IPS-11a (cell line): Measurements from ENCODE around the gene BCKDHA.
"Not testable (repeated sequence)": the region's sequence is repeated elsewhere in the genome, so short reads cannot be mapped to it uniquely, and the experiment has no call there.

ENCODE experiments used
- H3K4me3 ChIP-seq: one replicate; pipeline ENCODE4 v1.5.1; 2013; ENCODE audit warnings: low read depth, low read length, control low read depth

Gene BCKDHA

DNA sequence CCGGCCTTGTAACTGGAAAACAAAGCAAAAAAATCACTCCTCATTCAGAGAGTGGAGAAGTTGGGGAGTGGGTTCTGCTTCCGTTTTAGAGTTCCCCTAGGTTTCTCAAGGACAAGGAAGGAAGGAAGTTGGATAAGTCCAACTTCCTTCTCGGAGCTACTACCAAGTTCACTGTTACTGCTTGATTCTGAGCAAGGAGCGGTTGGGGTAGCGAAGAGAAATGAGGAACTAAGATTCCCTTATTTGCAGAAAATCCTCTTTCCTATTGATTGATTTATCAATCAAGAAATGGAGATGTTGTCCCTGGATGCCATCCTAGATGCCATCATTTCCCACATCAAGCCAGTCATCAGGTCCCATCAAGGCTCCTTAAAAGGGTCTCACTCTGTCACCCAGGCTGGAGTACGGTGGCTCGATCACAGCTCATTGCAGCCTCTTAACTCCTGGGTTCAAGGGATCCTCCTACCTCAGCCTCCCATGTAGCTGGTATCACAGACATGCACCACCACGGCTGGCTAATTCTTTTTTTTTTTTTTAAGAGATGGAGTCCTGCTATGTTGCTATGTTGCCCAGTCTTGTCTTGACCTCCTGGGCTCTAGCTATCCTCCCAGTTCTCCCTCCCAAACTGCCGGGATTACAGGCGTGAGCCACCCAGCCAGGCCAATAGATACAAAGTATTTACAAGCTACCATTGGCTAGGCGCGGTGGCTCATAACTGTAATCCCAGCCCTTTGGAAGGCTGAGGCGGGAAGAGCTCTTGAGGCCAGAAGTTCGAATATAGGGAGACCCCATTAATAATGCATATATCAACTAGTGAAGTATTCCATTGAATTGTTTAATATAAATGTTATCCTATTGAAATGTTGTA lies 32.9 kb upstream of the BCKDHA start:
- peak overlapping the region; percentile 97 for H3K4me3 ChIP-seq

DNA sequence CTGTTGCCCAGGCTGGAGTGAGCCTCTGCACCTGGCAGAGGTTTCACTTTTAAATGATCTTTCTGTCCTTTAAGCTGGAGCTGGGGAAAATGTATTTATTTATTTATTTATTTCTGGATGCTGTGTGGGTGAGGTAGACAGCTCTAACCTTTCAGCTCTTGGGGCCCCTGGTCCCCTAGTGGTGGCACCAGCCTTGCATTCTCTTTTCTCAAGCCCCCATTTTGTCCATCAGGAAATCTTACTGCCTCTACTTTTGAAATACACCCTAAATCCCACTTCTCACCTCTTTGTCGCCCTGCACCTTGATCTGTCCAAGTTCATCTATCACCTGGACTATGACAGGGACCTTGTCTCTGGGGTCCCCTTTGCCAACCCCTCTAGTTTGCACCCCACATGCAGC lies 31.5 kb upstream of the BCKDHA start:
- H3K4me3 ChIP-seq = no peak overlapping the region

DNA sequence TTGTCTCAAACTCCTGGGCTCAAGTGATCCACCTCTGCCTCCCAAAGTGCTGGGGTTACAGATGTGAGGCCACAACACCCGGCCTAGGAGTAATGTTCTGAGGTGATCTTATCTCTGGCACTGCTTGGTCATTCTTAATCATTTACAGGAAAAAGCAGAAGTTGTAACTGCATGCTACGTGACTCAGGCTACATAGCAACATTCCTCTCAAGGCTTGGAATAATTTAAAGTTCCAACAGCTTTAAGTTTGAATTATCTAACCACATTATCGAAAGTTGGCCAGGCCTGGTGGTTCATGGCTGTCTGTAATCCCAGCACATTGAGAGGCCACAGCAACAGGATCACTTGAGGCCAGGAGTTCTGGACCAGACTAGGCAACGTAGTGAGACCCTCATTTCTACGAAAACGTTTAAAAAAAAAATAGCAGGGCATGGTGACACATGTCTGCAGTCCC lies 29.7 kb upstream of the BCKDHA start:
- no peak overlapping the region for H3K4me3 ChIP-seq

DNA sequence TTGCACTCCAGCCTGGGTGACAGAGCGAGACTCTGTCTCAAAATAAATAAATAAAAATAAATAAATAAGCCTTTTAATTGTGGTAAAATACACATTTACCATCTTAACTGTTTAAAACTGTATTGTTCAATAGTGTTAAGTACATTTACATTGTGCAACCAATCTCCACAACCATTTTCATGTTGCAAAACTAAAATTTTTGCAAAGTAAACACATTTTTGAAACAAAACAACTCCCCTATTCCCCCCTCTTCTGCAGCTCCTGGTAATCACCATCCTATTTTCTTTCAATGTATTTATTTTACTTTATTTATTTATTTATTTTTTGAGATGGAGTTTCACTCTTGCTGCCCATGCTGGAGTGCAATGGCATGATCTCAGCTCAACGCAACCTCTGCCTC lies 27.8 kb upstream of the BCKDHA start:
- H3K4me3 ChIP-seq = no peak overlapping the region

DNA sequence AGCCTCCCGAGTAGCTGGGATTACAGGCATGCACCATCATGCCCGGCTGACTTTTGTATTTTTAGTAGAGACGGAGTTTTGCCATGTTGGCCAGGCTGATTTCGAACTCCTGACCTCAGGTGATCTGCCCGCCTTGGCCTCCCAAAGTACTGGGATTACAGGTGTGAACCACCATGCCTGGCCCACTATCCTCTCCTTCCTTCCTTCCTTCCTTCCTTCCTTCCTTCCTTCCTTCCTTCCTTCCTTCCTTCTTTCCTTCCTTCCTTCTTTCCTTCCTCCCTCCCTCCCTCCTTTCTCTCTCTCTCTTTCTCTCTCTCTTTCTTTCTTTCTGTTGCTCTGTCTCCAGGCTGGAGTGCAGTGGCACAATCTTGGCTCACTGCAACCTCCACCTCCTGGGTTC lies 26.5 kb upstream of the BCKDHA start:
- H3K4me3 ChIP-seq = not testable (repeated sequence)

DNA sequence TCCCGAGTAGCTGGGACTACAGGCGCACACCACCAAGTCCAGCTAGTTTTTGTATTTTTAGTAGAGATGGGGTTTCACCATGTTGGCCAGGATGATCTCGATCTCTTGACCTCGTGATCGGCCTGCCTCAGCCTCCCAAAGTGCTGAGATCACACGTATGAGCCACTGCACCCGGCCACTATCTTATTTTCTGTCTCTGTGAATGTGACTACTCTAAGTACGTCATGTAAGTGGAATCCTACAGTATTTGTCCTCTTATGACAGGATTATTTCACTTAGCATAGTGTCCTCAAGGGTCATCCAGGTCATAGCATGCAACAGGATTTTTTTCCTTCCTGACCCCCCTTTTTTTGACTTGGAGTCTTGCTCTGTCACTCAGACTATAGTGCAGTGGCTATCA lies 26.1 kb upstream of the BCKDHA start:
- no peak overlapping the region for H3K4me3 ChIP-seq

DNA sequence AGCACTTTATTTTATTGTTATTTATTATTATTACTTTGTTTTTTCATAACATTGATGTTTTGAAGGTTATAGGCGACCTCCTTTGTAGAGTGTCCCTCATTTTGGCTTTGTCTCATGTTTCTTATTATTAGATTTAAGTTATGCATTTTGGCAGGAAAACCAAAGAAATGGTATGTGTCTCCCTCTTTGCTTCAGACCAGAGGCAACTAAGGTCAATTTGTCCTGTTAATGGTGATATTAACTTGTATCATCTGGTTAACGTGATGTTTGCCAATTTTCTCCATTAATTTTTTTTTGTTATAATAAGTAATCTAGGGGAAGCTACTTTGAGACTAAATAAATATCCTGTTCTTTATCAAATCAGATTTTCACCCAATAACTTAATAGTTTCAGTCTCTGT lies 25.1 kb upstream of the BCKDHA start:
- no peak overlapping the region for H3K4me3 ChIP-seq

DNA sequence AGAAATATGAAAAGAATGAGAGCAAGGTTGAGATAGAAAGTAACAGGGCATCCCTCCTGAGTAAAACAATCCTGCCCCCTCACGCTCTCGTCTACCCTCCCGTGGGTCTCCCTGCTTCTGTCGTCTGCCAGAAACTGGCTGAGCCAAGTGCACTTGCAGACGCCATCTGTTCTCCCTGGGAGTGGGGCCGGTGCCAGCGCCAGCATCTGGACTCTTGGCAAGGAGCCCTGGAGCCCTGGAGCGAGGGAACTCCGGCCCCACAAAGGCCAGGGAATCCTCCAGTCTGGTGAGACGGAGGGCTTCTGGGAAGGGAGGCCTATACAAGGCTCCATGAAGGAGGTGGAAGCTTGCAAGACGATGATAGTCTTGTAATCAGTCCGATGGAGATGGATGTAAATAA lies 23.6 kb upstream of the BCKDHA start:
- no peak overlapping the region for H3K4me3 ChIP-seq

DNA sequence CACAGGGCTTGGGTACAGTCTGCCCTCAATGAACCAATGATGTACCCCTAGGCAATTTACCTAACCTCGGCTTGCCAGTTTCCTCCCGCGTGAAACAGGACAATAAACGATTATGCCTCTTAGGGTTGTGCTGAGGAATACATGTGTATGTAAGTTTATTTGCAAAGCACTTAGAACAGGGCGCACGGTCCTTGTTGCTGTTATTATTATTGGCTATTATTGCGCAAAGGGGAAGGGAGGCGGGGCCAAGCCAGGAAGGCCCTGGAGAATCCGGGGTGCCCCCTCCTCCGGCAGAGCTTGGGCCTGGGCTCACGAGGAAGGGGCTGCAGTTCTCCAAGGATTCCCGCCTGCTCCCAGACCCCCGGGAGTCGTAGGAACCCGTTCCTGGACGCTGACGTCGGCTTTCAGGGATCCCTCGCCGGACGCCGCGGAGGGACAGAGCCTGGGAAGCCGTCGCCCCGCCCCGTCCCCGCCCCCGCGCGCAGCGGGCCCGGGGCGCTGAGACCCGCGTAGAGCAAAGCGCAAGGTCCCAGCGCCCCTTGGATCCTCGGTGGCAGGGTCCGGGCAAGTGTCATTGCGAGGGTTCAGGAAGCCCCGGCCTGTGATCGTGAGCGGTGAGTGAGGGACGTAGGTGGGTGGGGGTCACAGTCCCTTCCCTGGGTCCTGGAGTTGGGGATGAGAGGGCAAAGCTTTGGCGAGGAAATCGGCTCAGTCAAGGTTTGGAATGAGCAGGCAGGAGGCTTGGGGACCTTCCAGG lies 21.2 kb upstream of the BCKDHA start, which contains the start of gene TMEM91:
TMEM91 (plus strand) TSS at position 293 of the 757 bp plus-strand sequence. CDS start 1,777 bp downstream, outside the sequence.
- peak within 1 kb of the TSS; percentile 35 for H3K4me3 ChIP-seq

DNA sequence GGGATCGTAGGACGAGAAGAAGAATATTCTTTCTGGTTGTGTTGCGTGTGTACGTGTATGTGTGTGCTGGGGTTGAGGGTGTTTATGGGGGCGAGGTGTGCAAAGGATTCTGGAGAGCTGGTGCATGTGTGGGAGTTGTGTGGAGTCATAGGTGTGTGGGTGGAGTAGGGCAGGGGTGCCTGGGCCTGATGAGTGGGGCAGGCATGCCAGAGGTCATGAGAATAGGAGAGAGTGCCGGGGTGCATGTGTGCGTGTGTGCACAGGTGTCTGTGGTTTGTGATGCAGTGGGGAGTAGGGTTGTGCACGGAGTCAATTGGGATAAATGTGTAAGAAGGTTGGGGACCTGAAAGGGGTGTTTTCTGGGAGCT lies 20.6 kb upstream of the BCKDHA start:
- peak overlapping the region; percentile 35 for H3K4me3 ChIP-seq

DNA sequence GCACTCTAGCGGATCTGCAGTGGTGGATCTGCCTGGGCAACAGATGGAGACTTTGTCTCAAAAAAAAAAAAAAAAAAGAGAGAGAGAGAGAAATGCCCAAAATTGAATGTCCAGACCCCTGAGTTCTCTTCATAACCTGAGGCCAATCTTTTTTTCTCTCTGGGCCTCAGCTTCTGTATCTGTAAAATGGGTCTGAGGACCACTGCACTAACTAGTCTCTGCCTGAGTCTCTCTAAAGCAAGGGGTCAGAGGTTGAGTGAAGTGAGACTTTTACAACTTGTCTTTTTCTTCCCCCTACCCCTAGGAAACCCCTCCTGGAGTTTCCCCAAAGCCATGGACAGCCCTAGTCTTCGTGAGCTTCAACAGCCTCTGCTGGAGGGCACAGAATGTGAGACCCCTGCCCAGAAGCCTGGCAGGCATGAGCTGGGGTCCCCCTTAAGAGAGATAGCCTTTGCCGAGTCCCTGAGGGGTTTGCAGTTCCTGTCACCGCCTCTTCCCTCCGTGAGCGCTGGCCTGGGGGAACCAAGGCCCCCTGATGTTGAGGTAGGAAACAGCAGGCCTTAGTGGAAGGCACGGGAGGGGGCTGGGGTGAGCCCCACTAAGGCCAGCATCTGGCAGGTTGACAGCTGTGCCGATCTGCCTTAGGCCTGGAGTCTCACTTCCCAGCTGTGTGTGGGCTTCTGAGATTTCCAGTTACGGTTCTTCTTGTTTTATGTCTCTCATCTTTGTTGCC lies 19.5 kb upstream of the BCKDHA start:
- no peak overlapping the region for H3K4me3 ChIP-seq

DNA sequence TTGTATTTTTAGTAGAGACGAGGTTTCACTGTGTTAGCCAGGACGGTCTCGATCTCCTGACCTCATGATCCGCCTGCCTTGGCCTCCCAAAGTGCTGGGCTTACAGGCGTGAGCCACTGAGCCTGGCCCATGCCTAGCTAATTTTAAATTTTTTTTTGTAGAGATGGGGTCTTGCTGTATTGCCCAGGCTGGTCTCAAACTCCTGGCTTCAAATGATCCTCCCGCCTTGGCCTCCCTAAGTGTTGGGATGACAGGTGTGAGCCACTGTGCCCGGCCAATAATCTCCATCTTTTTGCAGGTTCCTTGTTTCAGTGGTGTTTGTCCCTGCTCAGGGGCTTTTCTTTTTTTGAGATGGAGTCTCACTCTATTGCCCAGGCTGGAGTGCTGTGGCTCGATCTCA lies 16.1 kb upstream of the BCKDHA start:
- not testable (repeated sequence) for H3K4me3 ChIP-seq

DNA sequence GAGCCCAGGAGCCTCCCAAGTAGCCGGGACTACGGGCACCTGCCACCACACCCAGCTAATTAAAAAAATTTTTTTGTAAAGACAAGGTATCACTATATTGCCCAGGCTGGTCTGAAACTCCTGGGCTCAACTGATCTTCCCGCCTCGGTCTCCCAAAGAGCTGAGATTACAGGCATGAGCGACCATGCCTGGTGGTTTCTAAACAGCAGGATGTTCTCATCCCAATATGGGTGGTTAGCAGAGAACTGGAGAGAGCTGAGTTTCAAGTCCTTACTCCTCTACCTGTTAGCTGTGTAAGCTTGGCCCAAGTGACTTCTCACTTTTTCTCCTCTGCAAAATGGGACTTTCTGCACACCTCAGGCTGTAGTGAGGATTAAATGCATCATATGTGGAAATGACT lies 13.3 kb upstream of the BCKDHA start:
- no peak overlapping the region for H3K4me3 ChIP-seq

DNA sequence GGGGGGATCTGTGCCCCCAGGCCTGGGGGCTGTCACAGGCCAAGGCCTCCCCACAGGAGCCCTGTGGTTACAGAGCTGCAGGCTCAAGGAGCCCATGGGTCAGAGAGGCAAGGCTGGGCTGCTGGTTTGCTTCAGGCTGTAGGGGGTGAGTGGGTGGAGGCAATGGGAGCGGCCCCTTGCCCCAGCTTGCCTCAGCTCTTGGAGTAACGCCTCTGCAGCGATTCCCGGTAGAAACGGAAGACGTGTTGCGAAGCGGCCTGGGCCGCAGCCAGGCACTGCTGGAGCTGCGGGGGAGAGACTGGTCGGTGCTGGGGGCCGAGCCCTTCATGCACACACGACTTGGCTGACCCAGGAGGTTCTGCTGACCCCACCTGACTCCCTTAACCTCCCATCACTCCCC lies 11.2 kb upstream of the BCKDHA start:
- no peak overlapping the region for H3K4me3 ChIP-seq

DNA sequence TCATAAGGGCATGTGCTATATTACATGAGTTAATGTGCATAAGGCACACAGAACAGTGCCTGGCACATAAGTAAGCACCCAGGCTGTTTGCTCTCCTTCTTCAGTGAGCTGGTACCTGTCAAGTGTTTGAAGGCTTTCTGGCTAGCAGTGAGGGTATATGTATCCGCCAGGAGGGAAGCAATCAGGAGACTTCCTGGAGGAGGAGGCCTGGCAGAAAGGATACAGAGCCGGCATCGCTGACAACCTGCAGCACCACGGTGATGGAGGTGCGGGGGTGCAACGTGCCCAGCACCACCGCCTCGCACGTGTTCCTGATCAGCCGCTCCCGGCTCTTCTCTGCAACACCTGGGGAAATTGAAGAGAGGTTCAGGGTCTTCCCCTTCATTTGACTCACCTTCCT lies 6.0 kb upstream of the BCKDHA start:
- no peak overlapping the region for H3K4me3 ChIP-seq

DNA sequence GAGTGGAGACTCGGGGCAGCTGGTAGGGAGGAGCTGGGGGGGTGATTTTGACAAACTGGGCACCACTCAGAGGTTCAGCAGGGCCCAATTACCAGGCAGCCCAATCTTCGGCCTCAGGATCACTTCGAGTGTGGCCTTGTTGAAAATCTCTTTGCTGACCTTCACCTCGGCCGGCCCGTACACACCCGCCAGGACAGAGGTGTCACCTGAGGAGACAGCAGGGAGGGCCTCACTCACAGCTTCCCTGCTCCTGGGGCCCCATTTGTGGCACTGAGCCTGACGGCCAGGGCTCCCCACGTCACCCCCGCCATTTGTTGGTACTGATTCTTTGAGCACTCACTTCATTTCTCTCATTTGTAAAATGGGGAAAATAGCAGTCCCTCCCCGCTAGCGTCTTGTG lies 4.8 kb upstream of the BCKDHA start:
- no peak overlapping the region for H3K4me3 ChIP-seq

DNA sequence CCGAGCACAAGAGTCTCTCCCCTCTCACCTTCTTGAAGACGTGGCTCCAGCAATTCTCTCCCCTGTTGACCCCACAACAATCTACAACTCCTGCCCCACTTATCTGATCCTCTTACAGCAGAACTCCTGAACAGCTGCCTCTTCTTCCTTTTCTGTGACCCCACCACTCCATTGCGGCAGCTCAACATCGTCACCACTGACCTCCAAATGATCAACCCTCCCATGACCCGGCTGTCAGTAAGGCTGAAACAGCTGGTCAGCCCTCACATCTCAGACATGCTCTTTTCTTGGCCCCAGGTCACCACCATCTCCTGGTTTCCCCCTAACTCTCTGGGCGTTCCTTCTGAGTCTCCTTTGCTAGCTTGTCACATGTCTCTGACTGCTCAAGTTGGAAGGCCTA lies 2.3 kb upstream of the BCKDHA start:
- no peak overlapping the region for H3K4me3 ChIP-seq

DNA sequence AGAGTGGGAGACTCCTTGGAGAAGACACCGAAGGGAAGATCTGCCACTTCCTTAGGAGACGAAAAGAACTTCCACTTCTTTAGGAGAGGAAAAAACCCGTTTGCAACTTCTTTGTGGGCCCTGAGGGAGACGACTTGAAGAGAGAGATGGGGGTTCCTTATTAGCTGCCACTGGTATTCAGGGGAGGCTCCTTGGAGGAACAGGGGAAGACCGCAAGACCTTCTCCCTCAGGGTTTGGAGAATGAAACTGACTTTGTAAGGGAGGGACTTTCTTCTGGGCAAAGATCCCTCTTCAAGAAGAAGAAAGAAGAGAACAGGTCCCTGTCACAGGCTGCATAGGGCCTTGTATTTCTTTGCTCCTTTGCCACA lies 416 bp downstream of the BCKDHA start:
- H3K4me3 ChIP-seq = peak overlapping the region; percentile 87

DNA sequence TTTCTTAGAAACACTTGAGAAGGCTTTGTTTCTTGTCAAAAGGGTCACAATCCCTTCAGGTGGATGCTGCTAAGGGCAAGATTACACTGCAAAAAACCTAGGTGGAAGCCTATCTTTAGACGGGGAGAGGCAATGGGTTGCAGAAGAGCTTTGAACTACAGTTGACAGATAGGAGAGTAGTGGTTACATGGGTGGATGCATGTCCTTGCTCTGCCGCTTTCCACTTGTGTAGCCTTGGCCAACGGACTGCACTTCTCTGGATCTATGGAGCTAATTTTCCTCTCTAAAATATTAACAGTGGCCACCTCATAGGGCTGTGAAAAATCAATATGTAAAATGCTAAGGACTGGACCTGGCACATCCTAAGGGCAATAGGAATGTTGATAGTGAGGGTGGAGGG lies 980 bp downstream of the BCKDHA start:
- peak overlapping the region; percentile 87 for H3K4me3 ChIP-seq

DNA sequence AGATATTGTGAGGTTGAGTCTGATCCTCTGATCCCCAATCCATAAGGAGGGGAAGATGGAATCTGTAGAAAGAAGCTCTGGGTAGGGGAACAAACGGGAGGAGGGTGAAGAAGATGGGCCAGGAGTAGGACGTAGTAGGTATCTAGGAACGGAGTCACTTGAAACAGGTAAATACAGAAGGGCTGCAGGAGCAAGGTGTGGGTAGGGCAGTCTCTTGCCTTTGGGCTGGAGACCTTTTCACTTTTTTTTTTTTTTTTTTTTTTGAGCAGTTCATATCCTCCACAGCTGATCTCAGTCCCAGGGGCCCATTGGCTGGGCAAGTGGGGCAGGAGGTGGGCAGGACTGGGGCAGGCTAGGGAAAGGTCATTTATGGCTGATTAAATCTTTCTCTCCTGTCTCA lies 1.5 kb downstream of the BCKDHA start:
- H3K4me3 ChIP-seq = no peak overlapping the region

DNA sequence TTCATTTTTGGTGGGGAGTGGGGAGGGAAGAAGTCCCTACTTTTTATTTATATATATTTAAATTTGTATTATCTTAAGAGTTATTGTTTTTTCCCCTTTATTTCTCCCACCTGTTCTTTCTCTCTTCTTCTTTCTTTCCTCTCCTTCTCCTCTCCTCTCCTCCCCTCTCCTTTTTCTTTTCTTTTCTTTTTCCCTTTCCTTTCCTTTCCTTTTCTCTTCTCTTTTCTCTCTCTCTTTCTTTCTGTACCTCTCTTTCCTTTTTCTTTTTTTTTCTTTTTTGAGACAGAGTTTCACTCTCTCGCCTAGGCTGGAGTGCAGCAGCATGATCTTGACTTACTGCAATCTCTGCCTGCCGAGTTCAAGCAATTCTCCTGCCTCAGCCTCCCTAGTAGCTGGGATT lies 1.9 kb downstream of the BCKDHA start:
- no peak overlapping the region for H3K4me3 ChIP-seq

DNA sequence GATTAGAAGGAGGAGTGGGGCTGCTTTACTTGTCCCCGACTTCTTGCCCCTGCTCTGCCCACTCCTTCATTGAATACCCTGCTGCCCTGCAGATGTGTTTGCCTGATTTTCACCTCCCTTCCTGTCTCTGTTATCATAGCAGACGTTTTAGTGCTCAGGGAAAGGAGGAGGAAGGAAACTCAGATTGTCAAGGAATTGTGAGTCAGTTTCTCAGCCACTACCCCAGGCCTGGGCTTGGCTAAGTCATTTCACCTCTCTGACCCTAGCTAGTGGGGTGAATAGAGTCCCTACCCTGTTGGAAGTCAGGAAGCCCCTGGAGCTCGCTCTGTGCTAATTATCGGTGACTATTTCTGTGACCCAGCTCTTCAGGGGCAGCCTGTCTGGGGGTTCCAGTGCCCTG lies 3.9 kb downstream of the BCKDHA start:
- H3K4me3 ChIP-seq = no peak overlapping the region
